Testis (tissue), 2 donors: Measurements from ENCODE around the gene C4orf50.

Source experiments
- POLR2A ChIP-seq: fragments of 450-650 bp; IDR thresholded peaks from one replicate; pipeline ENCODE4 v1.6.1; 2017; ENCODE audit warnings: antibody characterized with exemption, mild to moderate bottlenecking, moderate library complexity
- TF ChIP-seq, protein P1 (sequence below), 3 experiments: fragments of 450-650 bp in 2 of 3; fragments of 200-600 bp in 1 of 3; sonication (generic) in 1 of 3; IDR thresholded peaks; one replicate each; pipeline ENCODE4 v1.5.1; 2016 to 2019; ENCODE audit warnings: antibody characterized with exemption in 3 of 3, mild to moderate bottlenecking in 2 of 3, moderate library complexity in 1 of 3

DNA sequence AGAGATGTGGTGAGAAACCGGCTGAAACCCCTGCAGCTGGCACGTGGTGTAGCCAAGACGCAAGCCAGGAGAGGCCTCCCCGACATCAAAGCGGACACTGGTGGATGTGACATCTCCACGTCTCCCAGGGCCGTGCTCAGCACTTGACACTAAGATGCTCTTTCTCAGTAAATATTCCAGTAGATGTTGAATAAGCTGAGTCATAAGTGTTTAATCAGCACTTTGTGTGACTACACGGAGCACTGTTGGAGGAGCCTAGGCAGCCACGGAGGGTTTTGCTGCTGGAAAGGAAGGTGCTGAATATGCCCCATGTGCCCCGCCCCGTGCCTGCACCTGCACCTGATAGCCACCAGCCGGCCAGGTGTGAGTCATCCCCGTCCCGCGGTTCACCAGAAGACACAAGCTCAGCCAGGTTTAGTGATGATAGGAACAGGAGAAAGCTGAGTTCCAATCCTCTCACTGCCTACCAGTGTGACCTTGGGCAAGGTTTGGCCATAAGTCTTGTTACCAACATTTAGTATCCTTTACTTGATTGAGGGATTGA, 29.0 kb upstream of the C4orf50 start:
- TF ChIP-seq, protein P1, sequence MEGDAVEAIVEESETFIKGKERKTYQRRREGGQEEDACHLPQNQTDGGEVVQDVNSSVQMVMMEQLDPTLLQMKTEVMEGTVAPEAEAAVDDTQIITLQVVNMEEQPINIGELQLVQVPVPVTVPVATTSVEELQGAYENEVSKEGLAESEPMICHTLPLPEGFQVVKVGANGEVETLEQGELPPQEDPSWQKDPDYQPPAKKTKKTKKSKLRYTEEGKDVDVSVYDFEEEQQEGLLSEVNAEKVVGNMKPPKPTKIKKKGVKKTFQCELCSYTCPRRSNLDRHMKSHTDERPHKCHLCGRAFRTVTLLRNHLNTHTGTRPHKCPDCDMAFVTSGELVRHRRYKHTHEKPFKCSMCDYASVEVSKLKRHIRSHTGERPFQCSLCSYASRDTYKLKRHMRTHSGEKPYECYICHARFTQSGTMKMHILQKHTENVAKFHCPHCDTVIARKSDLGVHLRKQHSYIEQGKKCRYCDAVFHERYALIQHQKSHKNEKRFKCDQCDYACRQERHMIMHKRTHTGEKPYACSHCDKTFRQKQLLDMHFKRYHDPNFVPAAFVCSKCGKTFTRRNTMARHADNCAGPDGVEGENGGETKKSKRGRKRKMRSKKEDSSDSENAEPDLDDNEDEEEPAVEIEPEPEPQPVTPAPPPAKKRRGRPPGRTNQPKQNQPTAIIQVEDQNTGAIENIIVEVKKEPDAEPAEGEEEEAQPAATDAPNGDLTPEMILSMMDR (IDR thresholded peaks at IDR 0.05) = no peak
- TF ChIP-seq POLR2A = no peak
